ENCODE data around the gene CCDC110. TPM values are rescaled to one million over a fixed set of nuclear protein-coding genes. Genes with fewer than 3 reads are reported as not detected.
A peak's percentile ranks its signal among the peaks of the same experiment; 100 is the strongest.

CCDC110 gene
- total RNA-seq, 2 donors from 2014 or later: 0.09 to 1.2 TPM

DNA sequence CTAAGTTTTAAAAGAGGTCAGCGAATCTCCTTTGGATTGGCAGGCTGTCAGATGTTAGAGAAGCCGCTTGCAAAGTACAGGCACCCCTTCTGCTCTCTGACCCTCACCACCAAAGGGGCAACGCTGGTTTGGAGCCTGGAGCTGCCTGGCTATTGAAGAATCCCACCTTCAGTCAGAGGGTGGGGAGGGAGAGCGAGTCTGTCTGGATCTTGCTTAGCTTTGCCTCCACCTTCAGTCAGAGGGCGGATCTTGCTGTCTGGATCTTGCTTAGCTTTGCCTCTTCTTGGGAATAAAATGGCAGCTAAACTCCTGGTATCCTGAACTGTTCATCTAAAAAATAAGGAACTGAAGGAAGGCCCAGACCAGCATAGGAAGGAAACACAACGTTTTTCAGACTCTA is 7.3 kb downstream of the CCDC110 start:
- no peak overlapping the region for H3K4me3 Mint-ChIP-seq
- H3K36me3 Mint-ChIP-seq (ENCODE audit: low read depth): no peaks in the 10 kb centered on the region
- no peaks in the 10 kb centered on the region for H3K9me3 Mint-ChIP-seq
- H3K27me3 Mint-ChIP-seq: peaks cover 6% of the 10 kb centered on the region
- no peak for ATAC-seq (replicated peaks)
- H3K27ac Mint-ChIP-seq: no peak overlapping the region
- H3K4me1 Mint-ChIP-seq: no peaks in the 10 kb centered on the region

GRCh38 chr4:185463541-185463940 is 8.0 kb downstream of the CCDC110 start:
- Mint-ChIP-seq H3K9me3 (no peaks in the 10 kb centered on the region), H3K27me3 (peaks cover 6% of the 10 kb centered on the region)
- ATAC-seq (replicated peaks): no peak

GRCh38 chr4:185461565-185461964 is 10.0 kb downstream of the CCDC110 start:
- Mint-ChIP-seq H3K4me3 (no peak overlapping the region), H3K4me1 (no peaks in the 10 kb centered on the region), H3K36me3 (ENCODE audit: low read depth) (no peaks in the 10 kb centered on the region), H3K27ac (no peak overlapping the region), H3K27me3 (peaks cover 6% of the 10 kb centered on the region), H3K9me3 (no peaks in the 10 kb centered on the region)
- ATAC-seq (replicated peaks): no peak

More at GRCh38 chr4:185463541-185463940, 8.0 kb downstream of the CCDC110 start:
- Mint-ChIP-seq H3K36me3 (ENCODE audit: low read depth) (no peaks in the 10 kb centered on the region), H3K27ac (no peak overlapping the region), H3K4me1 (no peaks in the 10 kb centered on the region), H3K4me3 (no peak overlapping the region)

DNA sequence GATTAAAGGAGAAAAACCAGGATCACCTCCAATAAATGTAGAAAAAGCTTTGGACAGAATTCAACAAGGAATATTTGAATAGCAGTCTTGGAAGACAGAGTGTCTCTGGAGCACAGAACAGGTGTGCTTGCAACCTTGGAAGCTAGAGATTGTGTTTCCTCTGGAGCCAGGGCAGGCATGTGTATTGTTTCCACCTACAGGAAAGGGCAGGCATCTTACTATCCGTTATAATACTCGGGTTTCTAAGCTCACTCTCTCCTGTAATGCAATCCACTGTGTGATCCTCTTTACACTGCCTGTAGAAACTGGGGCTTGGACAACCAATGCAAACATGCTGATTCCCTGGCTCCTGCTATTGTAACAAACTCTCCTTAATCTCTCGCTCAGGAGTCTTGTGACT is 14.4 kb downstream of the CCDC110 start:
- peaks cover 9% of the 10 kb centered on the region for H3K27me3 Mint-ChIP-seq
- no peaks in the 10 kb centered on the region for H3K36me3 Mint-ChIP-seq (ENCODE audit: low read depth)
- no peak for ATAC-seq (replicated peaks)

DNA sequence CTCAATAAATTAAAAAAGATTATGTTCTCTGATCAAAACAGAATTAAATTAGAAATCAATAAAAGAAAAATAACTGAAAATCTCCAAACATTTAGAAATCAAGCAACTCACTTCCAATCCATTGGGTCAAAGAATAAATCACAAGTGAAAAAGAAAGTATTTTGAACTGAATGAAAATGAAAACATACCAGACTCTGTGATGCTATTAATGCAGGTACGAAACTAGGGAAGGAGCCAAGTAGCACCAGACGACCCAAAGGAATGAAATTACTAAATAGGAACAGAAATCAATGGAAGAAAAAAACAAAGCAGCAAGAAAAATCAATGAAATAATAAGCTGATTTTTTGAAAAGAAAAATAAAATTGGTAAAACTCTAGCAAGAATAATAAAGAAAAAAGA is 15.4 kb downstream of the CCDC110 start:
- Mint-ChIP-seq H3K4me3 (no peak overlapping the region), H3K4me1 (no peaks in the 10 kb centered on the region), H3K36me3 (ENCODE audit: low read depth) (no peaks in the 10 kb centered on the region), H3K27me3 (peaks cover 6% of the 10 kb centered on the region), H3K9me3 (no peaks in the 10 kb centered on the region), H3K27ac (no peak overlapping the region)
- no peak for ATAC-seq (replicated peaks)

More for the DNA sequence above, 14.4 kb downstream of the CCDC110 start:
- Mint-ChIP-seq H3K9me3 (no peaks in the 10 kb centered on the region), H3K4me3 (no peak overlapping the region), H3K27ac (no peak overlapping the region), H3K4me1 (no peaks in the 10 kb centered on the region)

GRCh38 chr4:185445209-185445608 is 26.3 kb downstream of the CCDC110 start:
- Mint-ChIP-seq H3K9me3 (no peaks in the 10 kb centered on the region), H3K4me1 (no peaks in the 10 kb centered on the region), H3K36me3 (ENCODE audit: low read depth) (no peaks in the 10 kb centered on the region), H3K4me3 (no peak overlapping the region), H3K27ac (no peak overlapping the region), H3K27me3 (no peaks in the 10 kb centered on the region)
- ATAC-seq (replicated peaks): no peak

- ATAC-seq (replicated peaks): no peak
- no peaks in the 10 kb centered on the region for H3K27me3 Mint-ChIP-seq
- no peaks in the 10 kb centered on the region for H3K9me3 Mint-ChIP-seq
- no peak overlapping the region for H3K27ac Mint-ChIP-seq
- no peaks in the 10 kb centered on the region for H3K36me3 Mint-ChIP-seq (ENCODE audit: low read depth)
- no peaks in the 10 kb centered on the region for H3K4me1 Mint-ChIP-seq
- no peak overlapping the region for H3K4me3 Mint-ChIP-seq
Observed at GRCh38 chr4:185441479-185441878, 30.1 kb downstream of the CCDC110 start.

GRCh38 chr4:185437809-185438208 is 33.7 kb downstream of the CCDC110 start:
- Mint-ChIP-seq H3K36me3 (ENCODE audit: low read depth) (no peaks in the 10 kb centered on the region), H3K27me3 (no peaks in the 10 kb centered on the region), H3K4me3 (no peak overlapping the region), H3K9me3 (no peaks in the 10 kb centered on the region), H3K4me1 (no peaks in the 10 kb centered on the region), H3K27ac (no peak overlapping the region)
- peak; percentile 79 for ATAC-seq (replicated peaks)

- no peaks in the 10 kb centered on the region for H3K36me3 Mint-ChIP-seq (ENCODE audit: low read depth)
- H3K27me3 Mint-ChIP-seq: peaks cover 4% of the 10 kb centered on the region
- no peaks in the 10 kb centered on the region for H3K9me3 Mint-ChIP-seq
- H3K27ac Mint-ChIP-seq: no peak overlapping the region
- no peaks in the 10 kb centered on the region for H3K4me1 Mint-ChIP-seq
- no peak overlapping the region for H3K4me3 Mint-ChIP-seq
- ATAC-seq (replicated peaks): no peak
Observed at GRCh38 chr4:185435466-185435865, 36.1 kb downstream of the CCDC110 start.

GRCh38 chr4:185429660-185430059 is 41.9 kb downstream of the CCDC110 start:
- Mint-ChIP-seq H3K36me3 (ENCODE audit: low read depth) (peaks cover 20% of the 10 kb centered on the region), H3K27ac (no peak overlapping the region), H3K4me3 (no peak overlapping the region), H3K27me3 (peaks cover 4% of the 10 kb centered on the region), H3K9me3 (no peaks in the 10 kb centered on the region), H3K4me1 (no peaks in the 10 kb centered on the region)
- no peak for ATAC-seq (replicated peaks)

DNA sequence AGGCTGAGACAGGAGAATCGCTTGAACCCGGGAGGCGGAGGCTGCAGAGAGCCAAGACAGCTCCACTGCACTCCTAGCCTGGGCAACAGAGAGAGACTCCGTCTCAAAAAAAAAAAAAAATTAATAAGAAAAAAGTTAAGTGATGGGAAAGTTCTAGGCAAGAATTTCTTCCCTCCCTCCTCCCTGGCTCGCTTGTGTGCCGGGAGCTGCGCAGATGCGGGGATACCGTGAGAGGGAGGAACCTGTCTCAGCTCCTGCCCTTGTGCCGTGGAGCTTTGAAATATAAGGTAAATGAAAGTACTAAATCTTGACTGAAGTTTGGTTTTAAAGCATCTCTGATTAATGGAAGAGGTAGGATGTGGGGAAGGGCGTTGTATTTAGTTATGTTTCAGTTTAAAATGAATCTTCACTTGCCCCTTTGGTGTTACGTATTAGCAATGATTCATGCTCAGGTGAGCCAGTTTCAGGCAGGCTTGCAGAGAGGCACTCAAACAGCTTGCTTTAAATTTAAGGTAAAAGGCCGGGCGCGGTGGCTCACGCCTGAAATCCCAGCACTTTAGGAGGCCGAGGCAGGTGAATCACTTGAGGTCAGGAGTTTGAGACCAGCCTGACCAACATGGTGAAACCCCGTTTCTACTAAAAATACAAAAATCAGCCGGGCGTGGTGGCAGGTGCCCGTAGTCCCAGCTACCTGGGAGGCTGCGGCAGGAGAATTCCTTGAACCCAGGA is 44.4 kb downstream of the CCDC110 start:
- peak overlapping the region; percentile 85 for H3K4me3 Mint-ChIP-seq
- no peak for ATAC-seq (replicated peaks)

DNA sequence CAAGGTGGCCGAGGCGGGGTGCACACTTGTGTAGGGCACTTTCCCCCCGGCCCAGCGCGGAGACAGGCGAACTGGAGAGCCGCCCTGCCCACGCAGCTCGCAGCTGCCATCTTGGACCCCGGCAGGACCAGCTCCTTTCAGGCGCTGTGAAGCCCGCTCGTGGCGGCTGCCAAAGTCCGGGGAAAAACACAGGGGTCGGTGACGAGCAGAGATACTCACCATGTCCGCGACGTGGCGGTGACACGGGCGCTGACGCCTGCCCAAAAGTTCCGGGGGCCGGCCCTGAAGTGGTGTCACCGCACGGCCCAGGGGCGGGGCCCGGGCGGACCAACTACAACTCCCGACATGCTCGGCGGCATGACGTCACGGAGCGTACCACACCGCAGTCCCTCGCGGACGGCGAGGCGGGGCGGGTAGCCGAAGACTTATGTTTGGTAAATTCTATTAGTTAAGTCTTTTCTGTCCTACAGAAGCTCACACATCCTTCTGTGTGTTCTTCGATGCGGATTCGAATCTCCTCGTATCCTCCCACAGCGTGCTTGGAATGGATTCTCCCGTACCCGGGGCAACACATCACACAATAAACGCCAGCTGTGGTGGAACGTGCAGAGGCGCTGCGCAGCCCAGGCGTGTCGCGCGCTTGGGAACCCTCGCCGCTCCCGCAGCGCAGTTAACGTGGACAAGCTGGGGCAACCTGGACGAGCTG is 45.7 kb downstream of the CCDC110 start, which contains the start of gene UFSP2:
Gene UFSP2 (minus strand): TSS at position 318 of the 706 bp plus-strand sequence. CDS start 96 bp downstream, at position 222.
- Mint-ChIP-seq H3K9me3 (no peaks in the 10 kb centered on the region), H3K27me3 (no peaks in the 10 kb centered on the region), H3K4me3 (peak within 1 kb of the TSS; percentile 85), H3K27ac (peak within 1 kb of the TSS; percentile 85), H3K4me1 (peaks cover 19% of the 10 kb centered on the region), H3K36me3 (ENCODE audit: low read depth) (peaks cover 49% of the 10 kb centered on the region)
- peak; percentile 92 for ATAC-seq (replicated peaks)

More for the DNA sequence above, 44.4 kb downstream of the CCDC110 start:
- peaks cover 36% of the 10 kb centered on the region for H3K36me3 Mint-ChIP-seq (ENCODE audit: low read depth)
- H3K27ac Mint-ChIP-seq: no peak overlapping the region
- no peaks in the 10 kb centered on the region for H3K9me3 Mint-ChIP-seq
- H3K27me3 Mint-ChIP-seq: peaks cover 4% of the 10 kb centered on the region
- H3K4me1 Mint-ChIP-seq: peaks cover 11% of the 10 kb centered on the region

GRCh38 chr4:185424905-185425646 is 46.5 kb downstream of the CCDC110 start:
- peaks cover 19% of the 10 kb centered on the region for H3K4me1 Mint-ChIP-seq
- peak; percentile 5 for ATAC-seq (replicated peaks)
- H3K36me3 Mint-ChIP-seq (ENCODE audit: low read depth): peaks cover 49% of the 10 kb centered on the region
- H3K27ac Mint-ChIP-seq: peak overlapping the region; percentile 85
- no peaks in the 10 kb centered on the region for H3K27me3 Mint-ChIP-seq
- H3K9me3 Mint-ChIP-seq: no peaks in the 10 kb centered on the region
- peak overlapping the region; percentile 85 for H3K4me3 Mint-ChIP-seq

- Mint-ChIP-seq H3K27ac (no peak overlapping the region), H3K27me3 (no peaks in the 10 kb centered on the region), H3K4me3 (no peak overlapping the region), H3K36me3 (ENCODE audit: low read depth) (peaks cover 79% of the 10 kb centered on the region), H3K4me1 (peaks cover 19% of the 10 kb centered on the region), H3K9me3 (no peaks in the 10 kb centered on the region)
- no peak for ATAC-seq (replicated peaks)
Observed at GRCh38 chr4:185421366-185422124, 50.0 kb downstream of the CCDC110 start.

Measured in activated T-helper 17 cell treated with anti-CD3 and anti-CD28 coated beads, Interleukin-2, amount 50 U/mL, for 72 hours (primary cell).